Effector CD8-positive, alpha-beta T cell (primary cell): ENCODE results near the gene STRA8.
"Not testable (repeated sequence)": the region's sequence is repeated elsewhere in the genome, so short reads cannot be mapped to it uniquely, and the experiment has no call there.

Source experiments
- DNase-seq: peaks from one replicate; lab custom pipeline; 2025; lab: John Stamatoyannopoulos, UW

STRA8 gene

DNA sequence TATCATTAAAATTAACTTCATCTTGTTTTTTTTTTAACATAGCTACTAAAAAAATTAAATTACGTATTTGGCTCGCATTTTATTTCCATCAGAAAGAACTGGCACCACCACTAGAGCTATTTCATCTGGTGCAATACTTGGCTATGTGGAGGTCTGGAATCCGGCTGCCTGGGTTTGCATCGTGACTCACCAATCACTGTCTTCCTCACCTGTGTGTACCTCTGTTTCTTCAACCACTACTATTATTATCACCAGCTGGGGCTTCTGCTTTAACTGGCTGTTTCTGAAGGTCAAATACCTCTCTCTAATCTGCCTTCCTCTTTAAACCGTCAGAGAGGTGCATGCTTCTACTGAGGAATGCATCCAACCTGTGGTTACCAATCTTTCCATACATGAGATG, 28.8 kb upstream of the STRA8 start:
- no peak for DNase-seq

DNA sequence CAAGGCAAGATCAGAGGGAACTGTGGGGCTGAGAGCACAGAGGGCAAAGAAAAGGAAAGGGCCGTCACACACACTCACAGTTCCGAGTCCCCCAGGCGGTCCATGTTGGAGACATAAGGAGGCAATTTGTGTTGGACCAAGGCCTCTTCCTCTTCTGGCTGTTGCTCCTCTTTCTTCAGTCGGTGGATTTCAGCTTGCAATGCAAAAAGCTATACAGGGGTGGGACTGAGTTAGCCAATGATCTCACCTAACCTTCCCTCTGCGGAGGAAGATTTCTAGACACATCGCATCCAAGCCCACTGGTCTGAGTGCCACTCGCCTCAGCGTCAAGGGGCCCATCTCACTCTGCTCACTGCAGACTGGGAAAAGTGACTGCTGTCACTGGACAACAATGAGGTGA, 27.8 kb upstream of the STRA8 start:
- DNase-seq = no peak

DNA sequence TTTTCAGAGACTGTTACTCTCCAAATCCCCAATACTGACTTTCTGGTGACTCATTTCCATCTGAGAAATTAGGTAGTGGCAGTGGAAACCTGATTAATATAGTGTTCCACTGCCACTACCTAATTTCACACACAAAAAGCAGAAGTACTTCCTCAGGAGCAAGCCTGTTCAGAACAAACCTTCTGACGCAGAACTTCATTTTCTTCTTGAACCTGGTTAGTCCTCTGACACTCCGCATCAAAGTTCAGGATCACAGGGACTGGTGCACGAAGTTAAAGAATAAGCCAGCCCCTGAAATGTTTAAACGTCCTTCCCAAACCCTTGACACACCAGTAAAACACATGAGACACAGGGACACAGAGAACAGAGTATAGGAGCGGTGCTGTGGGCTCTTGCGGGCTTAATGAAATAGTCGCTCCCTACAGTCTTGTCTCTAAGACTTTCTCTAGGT, 26.7 kb upstream of the STRA8 start:
- DNase-seq = no peak

DNA sequence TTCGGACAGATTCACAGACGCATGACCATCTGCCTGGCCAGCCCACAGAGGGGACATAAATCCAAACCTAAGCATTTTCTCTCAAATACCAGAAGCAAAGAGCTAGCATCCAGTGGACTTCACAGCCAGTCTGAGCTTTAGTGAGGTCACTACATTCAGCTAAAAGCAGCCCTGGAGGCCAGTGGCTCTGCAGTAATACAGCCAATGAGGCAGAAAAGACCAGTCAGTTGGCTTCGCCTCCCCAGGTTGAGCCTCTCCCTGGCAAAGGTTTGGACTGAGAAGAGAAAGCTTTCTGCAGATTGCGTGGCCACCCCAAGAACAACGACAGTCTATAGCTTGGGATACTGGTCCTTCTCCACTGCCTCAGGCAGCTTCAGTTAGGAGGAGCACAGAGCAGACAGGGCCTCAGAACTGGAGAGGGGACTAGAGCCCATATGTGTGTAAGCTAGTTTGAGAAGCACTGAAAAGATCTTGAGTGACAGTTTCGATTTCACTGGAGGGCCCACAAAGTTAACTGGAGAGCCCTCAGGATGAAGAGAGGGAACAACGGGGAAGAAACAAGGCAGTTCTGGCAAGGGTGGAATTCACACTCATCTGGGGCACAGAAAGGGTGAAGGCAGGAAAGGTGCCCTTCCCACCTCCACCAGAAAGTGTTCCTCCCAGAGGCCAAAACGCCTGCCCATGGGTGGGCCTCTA, 26.1 kb upstream of the STRA8 start:
- no peak for DNase-seq

DNA sequence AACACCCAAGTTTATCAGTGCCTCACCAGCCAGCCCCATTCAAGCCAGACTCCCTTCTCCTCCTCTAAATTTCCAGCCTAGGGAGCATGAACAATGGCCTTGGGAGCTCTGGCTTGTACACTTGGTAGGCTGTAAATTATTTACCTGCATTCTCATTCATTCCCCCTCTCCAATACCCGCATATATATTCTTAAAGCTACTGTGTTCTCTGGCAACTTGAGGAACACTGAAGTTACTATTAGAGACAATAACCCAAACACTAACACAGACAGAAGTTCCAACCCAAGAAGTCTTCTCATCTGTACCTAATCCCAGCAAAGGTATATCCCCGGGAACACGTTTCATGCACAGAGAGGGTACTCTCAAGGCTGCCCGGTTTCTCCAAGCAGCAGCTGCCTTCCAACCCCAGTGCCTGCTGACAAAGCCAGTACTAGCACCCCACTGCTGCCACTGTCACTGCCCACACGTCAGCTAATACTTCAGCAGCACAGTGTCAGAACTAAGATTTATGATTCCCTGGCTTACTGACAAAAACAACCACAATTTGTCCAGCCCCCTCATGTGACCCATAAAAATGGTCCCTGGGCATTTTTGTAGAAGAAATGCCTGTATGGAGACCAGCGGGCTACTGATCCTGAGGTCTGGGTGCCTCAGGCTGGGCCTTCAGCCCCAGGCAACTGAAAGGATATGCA, 25.4 kb upstream of the STRA8 start:
- no peak for DNase-seq

DNA sequence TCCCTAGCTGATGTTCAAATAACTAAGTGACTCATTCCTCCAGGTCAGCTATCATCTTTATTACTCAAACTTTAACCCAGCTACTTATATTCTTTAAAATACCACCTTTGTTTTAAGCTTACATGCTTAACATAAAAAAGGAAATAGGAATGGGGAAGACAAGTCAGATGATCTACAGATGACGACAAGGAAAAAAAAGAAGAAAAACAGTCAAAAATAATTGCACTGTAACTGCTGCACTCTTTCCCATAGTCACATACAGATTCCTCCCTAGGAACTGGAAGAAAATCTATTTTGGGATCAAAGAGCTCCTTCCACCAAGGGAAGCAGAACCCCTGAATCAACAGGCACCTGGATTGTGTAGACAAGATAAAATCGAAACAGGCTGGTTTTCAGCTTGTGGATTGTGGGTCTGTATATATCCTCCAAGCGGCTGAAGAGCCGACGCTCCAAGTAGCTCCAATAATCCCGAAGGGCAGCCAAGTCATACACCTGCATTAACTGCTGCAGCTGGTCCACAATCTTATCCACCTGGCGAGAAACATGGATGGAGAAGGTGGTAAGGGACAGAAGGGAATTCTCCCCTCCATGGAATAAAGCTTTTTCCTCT, 24.3 kb upstream of the STRA8 start:
- DNase-seq = no peak

DNA sequence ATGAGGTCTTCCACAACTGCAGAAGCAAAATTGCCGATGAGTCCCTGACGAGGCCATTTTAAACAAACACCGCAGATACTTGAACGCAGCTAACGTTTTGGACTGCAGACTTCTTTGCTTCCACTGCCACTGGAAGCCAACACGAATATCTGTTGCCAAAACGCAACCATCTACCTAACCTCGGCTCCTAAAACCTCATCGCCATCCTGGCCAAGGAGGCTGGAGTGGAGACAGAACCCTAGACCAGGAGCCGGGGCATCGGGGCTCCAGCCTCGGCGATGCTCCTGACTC, 22.8 kb upstream of the STRA8 start:
- DNase-seq = no peak

DNA sequence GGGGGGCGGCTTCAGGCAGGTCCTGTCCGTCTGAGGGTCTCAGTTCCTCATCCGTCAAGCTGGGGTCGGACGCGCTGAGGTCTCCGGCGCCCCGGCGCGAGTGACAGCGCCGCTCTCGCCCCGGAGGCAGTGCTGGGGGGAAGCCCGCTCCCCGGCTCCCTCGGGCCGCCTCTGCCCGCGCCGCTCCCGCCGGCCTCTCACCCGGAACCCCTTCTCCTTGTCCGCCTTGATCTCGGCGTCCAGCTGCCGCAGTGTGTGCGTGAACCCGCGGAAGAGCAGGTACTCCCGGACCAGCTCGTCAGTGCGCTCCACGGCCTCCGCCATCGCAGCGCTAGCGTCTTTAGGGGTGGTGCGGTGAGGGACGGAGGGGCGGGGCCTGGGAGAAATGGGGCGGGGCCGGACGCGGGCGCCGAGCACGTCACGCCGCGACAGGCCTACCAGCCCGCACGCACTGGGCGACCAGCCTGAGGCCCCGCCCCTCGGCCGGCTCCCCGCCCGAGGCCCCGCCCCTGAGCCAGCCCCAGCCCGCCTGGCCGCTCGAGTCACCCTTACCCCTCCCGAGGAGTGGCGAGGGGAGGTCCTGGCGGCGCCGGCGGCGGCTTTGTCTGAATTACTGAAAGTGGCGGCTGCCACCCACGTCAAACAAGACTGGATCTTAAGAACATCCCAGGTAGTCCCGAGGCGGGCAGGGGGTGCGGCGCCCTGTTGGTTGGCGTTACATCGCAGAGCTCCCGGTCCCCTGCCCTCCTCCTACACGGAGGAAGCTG, 22.3 kb upstream of the STRA8 start, which contains the start of gene WDR91:
Gene WDR91, minus strand, starts transcription at position 348 of the 767 bp plus-strand sequence. Its CDS starts 24 bp downstream, at position 324.
- DNase-seq = peak; percentile 95

DNA sequence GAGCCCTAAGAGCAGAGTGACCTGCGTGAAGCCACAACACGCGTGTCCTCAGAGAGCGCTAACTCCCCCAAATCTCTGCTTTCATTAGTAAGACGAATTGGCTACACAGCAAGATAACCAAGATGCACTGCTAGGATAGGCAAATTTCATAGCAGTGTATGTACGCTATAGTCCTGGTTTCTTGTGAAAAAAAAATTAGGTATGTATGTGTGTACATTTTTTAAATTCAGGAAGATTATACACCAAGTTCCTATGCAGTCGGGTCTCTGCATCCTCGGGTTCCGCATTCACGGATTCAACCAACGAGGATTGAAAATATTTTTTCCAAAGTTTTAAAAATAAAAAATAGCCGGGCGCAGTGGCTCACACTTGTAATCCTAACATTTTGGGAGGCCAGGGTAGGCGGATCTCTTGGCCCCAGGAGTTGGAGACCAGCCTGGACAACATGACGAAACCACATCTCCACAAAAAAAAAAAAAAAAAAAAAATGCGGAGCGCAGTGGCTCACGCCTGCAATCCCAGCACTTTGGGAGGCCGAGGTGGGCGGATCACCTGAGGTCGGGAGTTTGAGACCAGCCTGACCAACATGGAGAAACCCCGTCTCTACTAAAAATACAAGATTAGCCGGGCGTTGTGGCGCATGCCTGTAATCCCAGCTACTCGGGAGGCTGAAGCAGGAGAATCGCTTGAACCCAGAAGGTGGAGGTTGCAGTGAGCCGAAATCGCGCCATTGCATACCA, 21.5 kb upstream of the STRA8 start:
- not testable (repeated sequence) for DNase-seq

DNA sequence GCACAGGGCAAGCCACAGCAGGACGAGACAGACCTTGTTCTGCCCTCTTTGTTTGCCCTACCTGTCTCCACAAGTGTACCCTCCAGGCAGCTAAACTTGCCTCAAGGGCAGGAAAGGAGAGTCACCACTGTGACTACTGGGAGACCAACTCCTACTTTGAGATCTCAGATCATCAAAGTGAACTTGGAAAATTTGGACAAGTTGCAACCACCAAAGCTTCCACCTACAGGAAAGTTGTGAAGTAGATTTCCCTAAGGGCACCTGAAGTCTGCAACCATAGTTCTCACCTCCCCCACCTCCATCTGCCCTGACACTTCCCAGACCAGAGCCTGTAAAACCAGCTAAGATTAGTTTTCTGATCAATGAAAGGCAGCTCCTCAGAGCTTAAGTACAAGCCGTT, 19.8 kb upstream of the STRA8 start:
- no peak for DNase-seq

DNA sequence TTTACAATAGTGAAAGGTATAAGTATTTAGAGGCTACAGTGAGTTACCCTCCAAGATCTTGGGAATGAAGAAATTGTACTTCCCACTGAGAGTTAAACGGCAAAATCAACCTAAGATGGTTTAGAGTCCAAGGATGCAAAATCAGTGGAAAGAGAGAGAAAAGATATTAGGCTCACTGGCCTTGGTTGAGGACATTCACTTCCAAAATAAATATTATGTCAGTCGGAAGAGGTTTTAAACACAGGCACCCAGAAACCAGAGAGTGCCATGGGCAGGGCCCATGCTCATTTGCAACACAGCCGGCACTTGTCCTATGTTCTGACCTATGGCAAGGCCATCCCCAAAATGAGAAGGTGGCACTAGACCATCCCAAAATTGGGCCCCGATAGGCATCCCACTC, 18.5 kb upstream of the STRA8 start:
- no peak for DNase-seq

DNA sequence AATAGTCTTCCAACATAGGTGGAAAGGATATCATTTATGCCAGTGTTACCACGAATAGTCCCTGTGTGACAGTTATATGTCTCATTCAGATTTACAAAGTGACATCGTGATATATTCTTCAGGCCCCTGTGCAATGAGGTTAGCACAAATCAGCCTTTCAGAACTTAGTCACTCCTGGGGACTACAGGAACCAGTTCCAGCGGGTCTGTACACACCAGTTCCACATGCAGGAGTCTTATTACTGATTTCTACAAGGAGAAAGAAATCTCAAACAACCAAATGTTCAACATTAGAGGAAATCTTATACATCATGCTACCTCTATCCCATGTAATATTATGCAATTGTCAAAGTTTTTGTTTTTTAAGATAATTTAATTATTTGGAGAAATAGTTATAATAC, 17.9 kb upstream of the STRA8 start:
- no peak for DNase-seq

DNA sequence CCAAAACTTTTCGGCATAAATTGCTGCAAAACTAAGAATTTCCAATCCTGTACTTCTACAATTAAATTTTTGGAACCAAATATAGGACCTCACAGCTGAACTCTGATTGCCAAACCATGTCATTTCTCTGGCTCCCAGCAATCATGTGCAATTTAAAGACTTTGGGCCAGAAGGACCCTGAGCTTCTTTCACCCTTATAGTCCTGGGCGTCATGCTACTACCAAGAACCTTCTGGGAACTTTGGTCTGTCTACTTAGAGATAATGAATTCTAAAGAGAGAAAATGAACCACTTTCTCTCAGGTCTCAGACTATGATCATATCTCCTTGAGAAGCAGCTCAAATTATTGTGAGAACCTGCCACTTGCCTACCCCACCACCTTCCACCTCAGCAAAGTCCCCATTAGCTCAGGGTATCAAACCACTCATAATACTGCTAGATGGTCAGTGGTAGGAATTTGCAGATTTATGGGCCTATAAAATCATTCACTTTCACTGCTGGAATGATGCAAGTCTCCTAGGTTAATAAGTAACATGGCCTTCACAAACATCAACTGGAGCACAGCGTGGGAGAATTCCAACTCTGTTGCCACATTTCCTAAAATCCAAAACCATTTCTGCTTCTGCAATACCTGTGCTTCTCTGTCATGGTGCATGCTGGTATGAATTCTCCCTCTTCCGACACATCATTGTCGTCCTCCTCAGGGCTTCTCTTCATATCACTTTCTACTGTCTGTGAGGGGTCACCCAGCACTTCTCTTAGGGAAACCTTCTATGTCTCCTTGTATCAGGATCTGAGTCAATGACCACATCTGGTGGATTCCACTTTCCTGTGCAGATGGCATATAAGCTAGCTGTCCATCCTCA, 15.8 kb upstream of the STRA8 start:
- no peak for DNase-seq

DNA sequence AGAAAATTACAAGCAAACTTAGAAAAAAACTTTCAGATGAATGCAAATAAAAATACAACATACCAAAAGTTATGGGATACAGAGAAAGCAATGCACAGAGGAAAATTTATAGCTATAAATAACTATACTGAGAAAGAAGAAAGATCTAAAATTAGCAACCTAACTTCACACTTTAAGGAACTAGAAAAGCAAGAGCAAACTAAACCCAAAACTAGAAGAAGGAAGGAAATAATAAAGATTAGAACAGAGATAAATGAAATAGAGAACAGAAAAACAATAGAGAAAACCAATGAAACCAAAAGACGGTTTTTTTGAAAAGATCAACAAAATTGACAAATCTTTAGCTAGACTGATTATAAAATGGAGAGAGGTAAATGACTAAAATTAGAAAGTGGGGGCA, 9.6 kb upstream of the STRA8 start:
- DNase-seq = no peak

DNA sequence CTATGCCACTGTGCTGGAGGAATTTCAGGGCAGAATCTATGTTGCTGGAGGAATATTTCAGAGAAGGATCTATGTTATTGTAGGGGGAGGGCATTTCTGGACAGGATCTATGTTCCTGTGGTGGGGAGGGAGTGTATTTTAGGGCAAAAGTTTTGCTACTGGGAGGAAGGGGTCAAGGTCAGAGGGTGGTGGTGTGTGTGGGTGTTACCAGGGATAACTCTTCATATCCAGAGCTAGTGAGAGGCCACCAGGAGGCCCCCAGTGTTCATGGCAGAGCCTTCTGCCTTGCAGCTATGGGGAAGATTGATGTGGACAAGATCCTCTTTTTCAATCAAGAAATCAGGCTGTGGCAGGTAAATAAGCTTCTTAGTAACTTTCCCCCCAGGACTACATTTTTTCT, 2.0 kb upstream of the STRA8 start:
- DNase-seq = no peak

DNA sequence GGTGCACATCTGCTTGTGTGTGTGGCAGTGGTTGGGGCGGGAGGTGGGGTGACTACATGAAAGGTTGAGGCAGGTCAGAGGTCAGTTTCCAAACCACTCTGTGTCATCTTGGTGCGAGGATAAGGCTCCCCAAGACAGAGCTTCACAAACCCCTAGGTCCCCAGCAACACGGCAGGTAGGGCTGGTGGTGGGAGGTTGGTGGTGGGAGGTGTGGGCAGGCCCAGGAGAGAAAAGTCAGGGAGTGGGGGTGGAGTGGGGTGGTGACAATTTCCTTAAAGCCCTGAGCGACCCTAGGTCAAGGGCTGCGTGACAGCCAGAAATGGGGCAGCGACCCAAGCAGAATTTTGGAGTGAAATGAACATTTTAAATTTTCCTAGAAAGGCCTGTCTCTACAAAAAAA, 1.6 kb upstream of the STRA8 start:
- no peak for DNase-seq

DNA sequence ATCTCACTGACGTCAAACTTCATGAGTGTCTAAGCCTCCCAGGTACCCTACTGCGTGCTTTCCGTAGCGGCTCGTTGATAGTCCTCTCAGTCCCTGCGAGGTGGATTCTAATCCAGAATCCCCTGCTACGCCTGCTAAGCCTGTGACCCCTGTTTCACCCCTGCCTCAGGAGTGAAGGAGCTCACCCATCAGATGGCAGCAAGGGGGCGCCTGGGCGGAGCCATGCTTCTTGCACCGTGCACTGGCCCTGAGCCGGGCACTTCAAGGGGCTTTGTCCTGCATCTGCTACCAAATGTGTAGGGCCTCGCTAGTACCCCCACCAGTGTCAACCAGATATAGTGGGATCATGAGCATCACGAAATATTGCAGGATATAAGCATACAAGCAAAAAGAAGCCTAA, 918 bp upstream of the STRA8 start:
- no peak for DNase-seq

DNA sequence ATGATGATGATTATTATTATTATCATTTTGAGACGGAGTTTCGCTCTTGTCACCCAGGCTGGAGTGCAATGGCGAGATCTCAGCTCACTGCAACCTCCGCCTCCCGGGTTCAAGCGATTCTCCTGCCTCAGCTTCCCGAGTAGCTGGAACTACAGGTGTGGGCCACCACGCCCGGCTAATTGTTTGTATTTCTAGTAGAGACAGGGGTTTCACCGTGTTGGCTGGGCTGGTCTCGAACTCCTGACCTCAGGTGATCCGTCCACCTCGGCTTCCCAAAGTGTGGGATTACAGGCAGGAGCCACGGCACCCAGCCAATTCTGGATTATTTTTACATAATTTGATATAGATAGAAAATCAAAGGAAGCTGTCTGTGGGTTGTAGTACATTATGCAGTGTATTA, 457 bp downstream of the STRA8 start:
- not testable (repeated sequence) for DNase-seq

DNA sequence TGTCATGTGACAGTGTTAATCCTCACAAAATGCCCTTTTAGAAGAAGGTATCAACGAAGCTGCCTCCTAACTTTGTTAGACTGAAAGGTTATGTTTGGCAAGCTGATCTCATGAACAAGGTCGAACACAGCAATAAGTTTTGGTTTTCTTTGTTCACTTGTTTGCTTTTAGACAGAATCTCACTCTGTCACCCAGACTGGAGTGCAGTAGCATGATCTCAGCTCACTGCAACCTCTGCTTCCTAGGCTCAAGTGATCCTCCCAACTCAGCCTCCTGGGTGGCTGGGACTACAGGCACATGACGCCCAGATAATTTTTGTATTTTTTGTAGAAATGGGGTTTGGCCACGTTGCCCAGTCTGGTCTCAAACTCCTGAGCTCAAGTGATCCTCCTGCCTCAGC, 1.1 kb downstream of the STRA8 start:
- DNase-seq = no peak

DNA sequence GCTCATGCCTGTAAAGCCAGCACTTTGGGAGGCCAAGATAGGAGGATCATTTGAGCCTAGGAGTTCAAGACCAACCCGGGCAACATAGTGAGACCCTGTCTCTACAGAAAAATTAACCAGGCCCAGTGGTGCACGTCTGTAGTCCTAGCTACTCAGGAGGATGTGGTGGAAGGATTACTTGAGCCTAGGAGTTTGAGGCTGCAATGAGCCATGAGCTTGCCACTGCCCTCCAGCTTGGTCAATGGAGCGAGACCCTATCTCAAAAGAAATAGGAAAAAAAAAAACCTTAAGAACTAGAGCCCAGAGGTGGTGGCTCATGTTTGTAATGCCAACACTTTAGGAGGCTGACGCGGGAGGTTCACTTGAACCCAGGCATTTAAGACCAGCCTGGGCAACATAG, 2.2 kb downstream of the STRA8 start:
- no peak for DNase-seq

DNA sequence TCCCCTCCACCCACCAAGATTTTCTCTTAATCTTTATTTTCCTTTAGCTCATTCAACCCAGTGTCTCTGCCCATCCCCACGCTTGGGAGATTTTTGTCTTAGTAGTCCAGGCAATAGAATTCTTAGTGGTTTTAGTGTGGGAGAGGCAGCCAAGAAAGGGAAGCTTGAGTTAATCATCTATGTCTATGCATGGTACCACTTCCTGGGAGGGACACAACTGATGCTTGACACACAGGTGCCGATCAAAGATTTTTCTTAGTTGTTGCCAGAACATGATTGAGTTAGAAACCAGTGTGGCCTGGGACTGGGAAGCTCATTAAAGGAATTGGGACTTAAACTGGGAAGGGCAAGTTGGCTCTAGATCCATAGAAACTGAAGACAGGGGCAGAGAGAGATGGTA, 3.1 kb downstream of the STRA8 start:
- no peak for DNase-seq
